GM21526 (cell line): ENCODE data around the gene NDUFS6.

ENCODE experiments used
- ATAC-seq: cut with Tn5 transposase; IDR thresholded peaks from one replicate; pipeline ENCODE4 v1.9.1; 2021; ENCODE audit warnings: moderate library complexity; ENCODE audit not compliant: unreplicated experiment, low FRiP score

The NDUFS6 gene

DNA sequence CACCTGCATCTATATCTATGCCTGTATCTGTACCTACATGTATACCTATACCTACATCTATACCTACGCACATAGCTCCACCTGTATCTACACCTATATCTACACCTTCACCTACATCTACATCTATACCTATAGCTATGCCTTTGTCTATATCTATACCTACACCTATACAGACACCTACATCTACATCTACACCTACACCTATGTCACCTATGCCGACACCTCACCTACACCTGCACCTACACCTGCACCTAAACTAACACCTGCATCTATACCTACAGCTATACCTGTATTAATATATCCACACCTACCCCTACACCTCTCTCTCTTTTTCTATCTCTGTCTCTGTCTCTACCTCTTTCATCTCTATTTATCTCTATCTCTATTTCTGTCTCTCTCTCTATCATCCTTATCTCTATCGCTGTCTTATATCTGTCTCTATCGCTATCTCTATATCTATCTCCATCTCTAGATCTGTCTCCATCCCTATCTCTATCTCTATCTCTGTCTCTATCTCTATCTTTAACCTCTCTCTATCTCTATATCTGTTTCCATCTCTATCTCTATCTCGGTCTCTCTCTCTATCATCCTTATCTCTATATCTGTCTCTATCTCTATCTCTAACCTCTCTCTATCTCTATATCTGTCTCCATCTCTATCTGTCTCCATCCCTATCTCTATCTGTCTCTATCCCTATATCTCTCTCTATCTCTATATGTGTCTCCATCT, 43.7 kb downstream of the NDUFS6 start:
- ATAC-seq, result no peak

DNA sequence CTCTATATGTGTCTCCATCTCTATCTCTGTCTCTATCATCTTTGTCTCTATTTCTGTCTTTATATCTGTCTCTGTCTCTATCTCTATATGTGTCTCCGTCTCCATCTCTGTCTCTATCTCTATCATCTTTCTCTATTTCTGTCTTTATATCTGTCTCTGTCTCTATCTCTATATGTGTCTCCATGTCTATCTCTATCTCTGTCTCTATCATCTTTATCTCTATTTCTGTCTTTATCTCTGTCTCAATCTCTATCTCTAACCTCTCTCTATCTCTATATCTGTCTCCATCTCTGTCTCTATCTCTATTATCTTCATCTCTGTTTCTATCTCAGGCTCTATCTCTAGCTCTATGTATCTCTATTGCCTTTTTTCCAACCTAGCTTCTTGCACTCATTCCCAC, 44.5 kb downstream of the NDUFS6 start:
- no peak for ATAC-seq

DNA sequence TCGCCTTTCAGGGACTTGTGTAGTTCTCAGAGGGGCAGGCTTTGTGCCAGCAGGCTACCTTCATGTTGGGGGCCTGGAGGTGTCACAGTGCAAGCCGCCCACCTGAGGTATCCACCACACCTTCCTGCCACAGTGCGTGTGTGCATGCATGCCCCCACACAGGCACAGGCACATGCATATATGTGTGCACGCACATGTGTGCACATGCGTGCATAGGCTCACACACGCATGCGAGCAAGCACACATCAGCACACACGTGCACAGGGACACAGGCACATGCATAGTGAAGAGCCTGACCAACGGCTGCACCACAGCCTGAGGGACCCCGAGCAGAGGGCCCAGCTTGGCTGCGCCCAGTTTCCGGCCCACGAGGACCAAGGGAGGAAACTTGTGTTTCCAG, 45.4 kb downstream of the NDUFS6 start:
- no peak for ATAC-seq

DNA sequence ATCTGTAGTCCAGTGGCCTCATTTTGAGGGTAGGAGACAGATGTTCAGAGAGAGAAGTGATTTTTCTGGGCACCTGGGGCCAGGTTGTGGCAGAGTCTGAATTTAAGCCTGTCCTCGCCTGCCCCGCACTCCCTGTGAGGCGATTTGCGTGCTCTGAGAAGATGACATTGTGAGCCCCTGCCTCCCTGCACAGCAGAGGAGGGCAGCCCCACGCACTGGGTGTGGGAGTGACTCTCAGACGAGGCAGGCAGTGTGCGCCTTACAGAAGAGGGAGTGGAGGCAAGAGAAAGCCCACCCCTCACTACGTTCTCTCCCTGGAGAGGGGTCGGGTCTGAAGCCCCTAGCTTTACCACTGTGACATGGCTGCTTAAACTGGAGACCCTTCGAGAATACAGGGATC, 45.8 kb downstream of the NDUFS6 start:
- no peak for ATAC-seq

DNA sequence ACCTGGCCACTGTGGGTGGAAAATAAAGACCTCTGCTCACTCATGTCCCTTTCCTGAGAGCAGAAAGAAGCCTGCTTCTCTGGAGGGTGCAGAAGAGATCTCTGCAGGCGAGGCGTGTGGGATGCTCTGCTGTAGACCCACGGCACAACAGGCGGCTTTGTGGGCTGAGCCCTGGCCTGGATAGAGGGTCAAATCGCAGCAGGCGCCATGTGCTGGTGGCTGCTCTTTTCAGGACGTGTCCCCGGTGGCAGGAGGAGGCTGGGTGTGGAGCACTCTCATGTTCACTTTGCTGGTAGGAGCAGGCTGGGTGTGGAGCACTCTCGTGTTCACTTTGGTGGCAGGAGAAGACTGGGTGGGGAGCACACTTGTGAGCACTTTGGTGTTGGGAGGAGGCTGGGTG, 46.4 kb downstream of the NDUFS6 start:
- no peak for ATAC-seq

DNA sequence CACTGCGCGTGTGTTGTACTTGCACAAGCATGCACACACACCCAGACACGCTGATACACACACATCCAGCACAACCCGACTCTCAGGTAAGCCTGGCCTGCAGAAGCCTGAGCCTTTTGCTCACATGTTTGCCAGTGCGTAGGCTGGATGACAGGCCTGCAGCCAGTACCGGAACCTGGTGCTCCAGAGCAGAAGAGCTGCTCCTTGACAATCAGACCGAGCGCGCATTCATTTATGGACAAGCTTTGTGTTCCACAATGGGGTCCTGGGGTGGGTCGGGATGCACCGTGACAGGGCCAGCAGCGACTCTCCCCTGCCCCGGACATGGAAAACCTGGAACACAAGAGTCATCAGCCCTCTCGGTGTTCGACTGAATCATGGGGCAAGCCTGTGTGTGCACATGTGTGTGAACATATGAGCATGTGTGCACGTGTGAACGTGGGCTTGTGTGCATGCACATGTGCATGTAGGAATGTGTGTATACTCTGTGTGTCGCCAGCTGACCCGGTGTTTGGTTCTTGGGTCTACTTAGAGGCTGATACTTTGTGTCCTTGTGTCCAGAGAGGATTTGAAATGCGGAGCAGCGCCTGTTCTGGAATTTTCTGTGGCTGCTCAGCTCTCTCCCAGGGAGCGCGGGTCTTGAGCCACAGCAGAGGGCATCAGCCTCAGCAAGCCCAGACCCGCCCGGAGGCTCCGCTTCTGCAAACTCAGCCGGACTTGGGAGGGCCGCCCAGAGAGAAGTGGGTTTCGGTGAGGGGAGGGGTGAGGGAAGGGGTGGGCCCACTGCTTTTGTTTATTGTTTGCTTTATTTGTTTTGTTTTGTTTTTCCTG, 49.3 kb downstream of the NDUFS6 start:
- no peak for ATAC-seq

DNA sequence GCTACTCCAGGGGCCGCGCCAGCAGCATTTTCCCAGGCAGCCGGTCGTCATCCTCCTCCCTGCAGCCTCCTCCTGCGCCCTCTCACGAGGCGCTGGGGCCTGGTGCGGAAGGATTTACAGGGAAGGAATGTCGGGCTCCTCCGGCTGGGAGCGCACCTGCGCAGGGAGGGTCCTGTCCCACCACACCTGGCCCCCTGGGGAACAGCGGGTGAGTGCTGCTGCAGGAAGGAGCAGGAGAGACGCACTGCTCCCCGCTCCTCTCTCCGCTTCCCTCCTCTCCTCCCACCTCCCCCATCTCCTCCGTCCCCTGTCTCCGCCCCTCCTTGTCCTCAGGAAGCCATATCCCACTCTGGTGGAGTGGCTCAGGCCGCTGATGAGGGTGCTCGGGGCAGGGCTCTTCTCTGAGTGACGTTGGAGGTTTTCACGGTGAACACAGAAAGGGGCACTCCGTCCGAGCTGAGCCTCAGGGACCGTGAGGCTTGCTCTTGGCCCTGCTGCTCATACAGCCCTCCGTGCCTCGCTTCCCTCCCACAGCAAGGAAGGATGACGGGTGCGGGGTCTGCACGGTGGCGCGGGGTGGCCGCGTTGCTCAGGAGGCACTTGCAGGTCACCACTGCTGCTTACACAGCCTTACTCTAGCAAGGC, 50.2 kb downstream of the NDUFS6 start:
- no peak for ATAC-seq

DNA sequence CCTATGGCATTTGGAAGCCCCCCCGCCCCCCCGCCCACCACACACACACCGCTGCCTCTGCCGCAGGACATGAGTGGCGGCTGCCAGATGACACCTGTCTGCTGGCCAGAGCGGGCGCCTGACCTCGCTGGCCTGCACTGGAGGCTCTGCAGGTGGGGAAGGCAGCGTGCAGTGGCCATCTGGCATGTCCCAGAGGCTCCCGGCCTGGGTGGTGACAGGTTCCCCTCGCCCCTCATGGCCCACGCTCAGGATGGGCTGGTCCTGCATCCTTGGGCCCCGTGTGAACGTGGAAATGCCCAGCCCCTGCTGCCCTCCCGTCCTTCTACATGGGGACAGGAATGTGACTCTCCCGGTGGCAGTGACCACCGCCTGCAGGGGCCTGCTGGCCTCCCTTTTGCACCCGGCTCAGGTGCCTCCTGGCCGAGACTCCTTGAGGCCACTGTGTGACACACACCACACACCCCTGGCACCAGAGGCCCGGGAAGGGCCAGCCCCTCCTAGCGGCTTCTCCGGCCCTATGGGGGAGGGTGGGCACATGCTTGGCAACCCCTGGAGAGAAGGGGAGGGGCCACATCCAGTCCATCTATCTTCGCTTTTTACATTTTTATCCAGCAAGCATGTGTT, 51.2 kb downstream of the NDUFS6 start:
- ATAC-seq, result no peak

DNA sequence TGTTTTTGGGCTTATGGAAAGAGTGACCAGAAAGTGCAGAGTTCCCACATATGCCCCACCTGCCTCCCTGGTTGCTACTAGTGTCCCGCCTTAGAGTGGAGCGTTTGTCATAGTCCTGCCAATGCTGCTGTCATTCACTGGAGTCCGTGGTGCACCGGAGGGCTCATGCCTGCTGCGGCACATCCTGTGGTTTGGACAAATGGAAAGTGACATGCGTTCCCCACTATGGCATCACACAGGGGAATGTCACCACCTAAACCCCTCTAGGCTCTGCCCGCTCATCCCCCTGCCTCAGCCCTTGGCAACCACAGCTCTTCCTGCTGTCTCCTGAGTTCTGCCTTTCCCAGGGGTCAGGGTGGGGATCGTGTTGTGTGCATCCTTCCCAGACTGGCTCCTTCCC, 52.3 kb downstream of the NDUFS6 start:
- ATAC-seq, result no peak

DNA sequence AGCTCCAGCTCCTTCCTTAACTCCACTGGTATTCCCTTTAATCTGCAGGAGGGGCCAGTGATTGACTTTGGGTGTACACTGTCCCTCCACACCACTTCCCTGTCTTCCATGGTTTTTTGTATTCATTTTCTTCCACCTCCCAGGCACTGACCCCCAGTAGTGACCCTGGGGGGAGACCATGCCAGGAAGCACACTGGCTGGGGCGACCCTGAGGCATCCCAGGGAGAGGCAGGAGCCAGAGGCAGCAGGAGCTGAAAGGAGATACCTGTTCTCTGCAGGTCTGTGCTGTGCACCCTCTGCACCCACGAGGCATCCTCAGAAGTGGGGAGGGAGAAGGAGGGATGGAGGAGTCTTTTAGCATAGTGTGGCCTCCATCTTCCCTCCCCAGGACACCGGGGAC, 53.9 kb downstream of the NDUFS6 start:
- no peak for ATAC-seq

DNA sequence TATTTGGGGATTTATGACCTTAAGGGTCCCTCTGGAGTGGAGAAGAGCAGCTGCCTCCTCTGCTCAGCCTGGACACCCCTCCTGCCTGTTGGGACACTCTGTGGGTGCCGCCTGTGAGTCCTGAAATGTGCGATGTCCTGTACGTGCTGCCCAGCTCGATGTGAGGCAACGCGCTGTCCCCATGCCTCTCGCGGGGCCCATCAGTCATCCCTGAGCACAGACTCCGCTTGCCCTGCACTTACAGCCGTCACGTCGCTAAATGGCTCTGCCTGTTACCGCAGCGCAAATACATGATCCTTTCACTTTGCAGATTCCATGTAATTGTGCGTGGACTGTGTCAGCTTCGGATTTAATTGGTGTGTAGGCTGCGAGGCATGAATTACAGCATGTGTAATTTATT, 54.4 kb downstream of the NDUFS6 start:
- no peak for ATAC-seq

DNA sequence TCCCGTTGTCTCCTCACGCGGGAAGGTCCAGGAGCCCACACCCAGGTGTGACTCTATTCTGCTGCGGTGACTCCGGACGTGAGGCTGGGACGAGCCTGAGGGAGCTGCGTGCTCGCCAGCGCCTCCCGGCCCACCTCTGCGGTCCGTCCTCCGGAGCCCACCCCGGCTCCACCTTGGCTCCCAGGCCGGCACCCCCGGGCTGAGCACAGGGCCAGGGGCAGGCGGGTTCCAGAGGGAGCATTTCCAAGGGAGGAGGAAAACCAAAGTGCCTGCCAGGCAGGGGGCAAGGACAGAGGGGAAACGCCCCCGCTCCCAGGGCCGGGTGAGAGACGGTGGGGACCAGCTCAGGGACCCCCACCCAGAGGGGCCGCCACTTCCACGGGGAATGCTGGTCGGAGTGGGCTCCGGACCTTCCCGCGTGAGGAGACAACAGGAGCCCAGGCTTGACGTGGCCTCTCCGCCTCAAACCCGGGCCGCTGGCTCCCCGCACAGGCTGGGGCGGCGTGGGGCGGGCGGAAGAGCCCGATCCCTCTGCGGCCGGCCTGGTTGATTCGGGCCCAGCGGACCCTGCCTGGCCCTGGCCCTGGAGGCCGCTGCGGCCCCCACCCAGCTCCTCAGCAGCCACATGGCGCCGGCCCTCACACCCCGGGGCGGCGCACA, 55.5 kb downstream of the NDUFS6 start:
- ATAC-seq, result no peak

DNA sequence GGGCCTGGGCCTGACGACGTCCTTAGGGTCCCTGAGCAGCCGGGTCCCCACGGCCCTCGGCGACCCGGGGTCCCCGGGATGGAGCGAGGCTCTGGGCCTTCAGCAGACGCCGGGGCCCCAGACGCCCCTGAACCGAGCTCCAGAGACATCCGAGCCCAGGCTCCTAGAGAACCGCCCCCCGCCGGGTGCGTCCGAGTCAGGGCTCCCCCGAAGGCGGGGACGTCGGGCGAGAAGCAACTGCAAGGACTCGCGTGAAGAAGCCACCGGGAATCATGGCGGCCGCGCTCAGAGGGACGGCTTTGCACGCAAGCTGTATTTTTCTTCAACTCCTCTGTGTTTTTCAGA, 56.0 kb downstream of the NDUFS6 start:
- no peak for ATAC-seq

DNA sequence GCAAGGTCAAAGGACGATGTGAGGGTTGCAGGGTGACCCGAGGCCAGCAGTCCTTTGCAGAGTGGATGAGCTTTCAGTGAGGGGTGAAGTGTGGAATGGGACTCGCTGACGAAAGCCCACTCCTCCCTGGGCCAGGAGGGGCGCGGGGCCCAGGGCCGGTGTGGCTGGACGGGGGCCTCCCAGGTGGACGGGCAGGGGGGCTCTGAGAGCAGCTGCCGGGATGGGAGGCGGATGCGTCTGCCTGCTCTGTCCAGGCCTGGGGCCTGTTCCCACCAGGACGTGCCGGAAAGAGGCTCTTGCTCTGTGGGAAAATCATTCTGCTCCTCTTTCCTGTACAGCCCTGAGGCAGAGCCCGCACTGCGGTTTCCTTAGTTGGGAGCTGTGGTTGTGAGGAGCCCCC, 57.2 kb downstream of the NDUFS6 start:
- no peak for ATAC-seq

DNA sequence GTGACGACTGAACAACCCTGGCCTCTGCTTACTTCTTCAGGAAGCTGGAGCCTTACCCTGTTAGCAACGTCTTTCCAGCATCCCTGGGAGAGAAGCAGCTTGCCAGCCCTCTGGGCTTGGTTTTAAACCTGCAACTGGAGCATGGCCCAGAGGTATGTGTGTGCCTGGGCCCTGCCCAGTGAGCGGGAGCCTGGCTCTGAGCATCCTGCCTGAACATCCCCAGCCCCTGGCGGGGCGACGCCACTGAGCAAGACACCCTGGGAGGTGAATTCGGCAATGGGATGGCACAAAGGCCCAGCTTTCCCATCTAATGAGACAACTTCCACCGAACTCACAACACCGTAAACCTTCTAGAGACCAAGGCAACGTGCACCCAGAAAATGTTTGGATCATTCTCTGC, 57.9 kb downstream of the NDUFS6 start:
- no peak for ATAC-seq

DNA sequence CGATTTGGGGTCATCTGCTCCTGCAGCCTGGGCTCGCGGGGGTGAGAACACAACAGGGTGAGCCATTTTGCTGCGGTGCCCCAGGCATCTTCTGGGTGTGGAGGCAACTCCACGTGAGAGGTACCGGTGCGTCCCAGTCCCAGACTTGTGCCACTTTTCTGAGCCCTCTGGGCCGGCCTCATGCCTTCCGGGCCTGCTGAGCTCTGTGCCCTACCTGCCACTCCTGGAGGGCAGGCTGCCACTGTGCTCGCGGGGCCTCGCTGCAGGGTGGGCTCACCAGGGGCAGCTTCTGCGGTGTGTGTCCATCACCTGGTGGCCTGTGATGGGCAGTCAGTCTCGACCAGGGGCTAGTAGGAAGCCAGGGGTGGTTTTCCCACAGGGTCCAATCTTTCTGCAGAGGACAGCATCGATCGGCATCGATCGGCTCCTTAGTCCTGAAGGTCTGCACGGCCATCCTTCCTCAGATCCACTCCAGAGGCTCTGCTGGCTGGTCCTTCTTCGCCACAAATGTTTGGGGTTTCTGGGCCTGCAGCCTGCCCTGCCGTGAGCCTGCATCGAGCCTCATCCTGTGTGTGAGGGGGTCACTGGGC, 58.9 kb downstream of the NDUFS6 start:
- ATAC-seq, result no peak

DNA sequence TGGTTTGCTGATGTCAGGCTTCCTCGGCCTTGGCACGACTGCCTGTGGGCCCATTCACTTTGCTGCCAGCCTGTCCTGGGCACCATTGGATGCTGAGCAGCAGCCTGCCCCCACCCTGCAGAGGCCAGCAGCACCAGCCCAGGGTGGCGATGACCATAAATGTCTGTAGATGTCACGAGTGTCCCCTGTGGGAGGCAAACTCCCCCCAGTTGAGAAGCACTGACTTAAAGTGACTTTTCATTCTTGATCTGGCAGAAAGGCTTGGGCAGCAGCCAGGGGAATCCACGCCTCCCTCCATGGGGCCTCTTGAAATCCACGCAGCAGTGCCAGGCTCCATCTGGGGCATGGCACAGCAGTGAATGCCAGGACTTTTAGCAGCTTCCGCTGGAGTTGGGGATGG, 59.7 kb downstream of the NDUFS6 start:
- ATAC-seq, result no peak

DNA sequence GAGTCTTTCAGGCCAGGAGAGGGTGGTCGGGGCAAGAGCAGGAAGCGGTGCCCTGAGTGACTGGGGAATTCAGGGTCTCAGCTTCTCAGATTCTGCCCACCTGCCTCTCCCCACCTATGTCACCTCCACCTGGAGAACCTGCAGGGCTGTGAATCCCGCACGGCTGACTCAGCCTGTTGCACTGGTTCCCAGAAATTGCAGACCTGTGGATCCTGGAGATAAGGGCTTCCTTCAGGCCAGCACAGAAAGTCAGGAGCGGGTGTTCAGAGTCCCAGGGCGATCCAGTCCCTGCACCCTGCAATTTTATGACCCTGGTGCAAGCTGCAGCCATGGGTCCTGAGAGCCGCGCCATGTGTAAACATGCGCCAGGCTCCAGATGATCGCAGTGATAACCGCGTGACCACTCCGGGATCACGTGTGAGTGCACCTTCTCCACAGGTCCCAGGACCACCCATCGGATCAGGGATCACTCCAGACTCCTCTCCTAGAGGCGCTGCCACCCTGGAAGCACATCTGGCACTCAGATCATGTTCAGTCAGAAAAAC, 63.8 kb downstream of the NDUFS6 start:
- no peak for ATAC-seq

DNA sequence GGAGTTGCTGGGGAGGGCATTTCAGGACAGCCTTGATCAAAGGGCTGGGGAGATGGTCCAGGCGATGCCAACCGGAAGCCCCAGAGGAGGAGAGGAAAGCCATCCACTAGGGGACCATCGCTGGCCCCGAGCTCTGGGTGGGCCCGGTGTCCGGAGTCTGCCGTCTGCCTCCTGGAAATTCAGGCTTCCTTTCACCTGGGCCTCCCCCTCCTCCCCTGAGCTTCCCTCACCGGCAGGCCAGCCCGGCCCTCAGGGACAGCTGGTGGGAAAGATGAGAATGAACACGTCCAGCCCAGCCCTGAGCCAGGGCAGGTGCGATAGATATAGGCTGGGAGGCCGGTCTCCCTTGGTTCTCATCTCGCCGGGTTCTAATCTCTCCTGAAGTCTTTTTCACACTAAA, 64.3 kb downstream of the NDUFS6 start:
- ATAC-seq, result no peak
